Measurements from ENCODE around the gene TRAT1. TPM values are rescaled to one million over a fixed set of nuclear protein-coding genes. Genes with fewer than 3 reads are reported as not detected.

Gene TRAT1
- total RNA-seq, 1 donor from 2014 or later: not detected

GRCh38 chr3:108826309-108827187, 4.0 kb downstream of the TRAT1 start:
- Mint-ChIP-seq H3K4me1 (peaks cover 11% of the 10 kb centered on the region), H3K27me3 (ENCODE audit: low read depth) (no peaks in the 10 kb centered on the region), H3K27ac (ENCODE audit: unreplicated experiment) (no peak overlapping the region), H3K36me3 (ENCODE audit: low read depth) (no peaks in the 10 kb centered on the region), H3K9me3 (no peaks in the 10 kb centered on the region), H3K4me3 (no peak overlapping the region)
- TF ChIP-seq, protein P1, sequence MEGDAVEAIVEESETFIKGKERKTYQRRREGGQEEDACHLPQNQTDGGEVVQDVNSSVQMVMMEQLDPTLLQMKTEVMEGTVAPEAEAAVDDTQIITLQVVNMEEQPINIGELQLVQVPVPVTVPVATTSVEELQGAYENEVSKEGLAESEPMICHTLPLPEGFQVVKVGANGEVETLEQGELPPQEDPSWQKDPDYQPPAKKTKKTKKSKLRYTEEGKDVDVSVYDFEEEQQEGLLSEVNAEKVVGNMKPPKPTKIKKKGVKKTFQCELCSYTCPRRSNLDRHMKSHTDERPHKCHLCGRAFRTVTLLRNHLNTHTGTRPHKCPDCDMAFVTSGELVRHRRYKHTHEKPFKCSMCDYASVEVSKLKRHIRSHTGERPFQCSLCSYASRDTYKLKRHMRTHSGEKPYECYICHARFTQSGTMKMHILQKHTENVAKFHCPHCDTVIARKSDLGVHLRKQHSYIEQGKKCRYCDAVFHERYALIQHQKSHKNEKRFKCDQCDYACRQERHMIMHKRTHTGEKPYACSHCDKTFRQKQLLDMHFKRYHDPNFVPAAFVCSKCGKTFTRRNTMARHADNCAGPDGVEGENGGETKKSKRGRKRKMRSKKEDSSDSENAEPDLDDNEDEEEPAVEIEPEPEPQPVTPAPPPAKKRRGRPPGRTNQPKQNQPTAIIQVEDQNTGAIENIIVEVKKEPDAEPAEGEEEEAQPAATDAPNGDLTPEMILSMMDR (conservative IDR thresholded peaks at IDR 0.05): no peak
- no peak for DNase-seq (ENCODE audit: low read depth, low spot score)

DNA sequence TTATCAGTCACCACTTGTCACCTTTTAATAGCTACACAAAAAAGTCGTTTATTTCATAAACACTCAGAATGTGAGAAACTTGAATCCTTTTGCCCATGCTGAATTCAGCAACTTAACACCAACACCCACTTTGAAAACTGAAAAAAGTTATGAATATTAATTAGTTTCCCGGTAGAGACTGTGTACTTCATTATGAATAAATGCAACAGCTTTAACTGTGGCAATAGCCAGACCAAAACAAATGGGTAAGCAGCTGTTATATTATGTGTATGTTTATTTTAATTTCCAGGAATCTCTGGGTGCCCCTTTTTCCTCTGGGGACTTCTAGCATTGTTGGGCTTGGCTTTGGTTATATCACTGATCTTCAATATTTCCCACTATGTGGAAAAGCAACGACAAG, 7.8 kb downstream of the TRAT1 start:
- Mint-ChIP-seq H3K9me3 (no peaks in the 10 kb centered on the region), H3K27me3 (ENCODE audit: low read depth) (no peaks in the 10 kb centered on the region), H3K4me1 (peaks cover 23% of the 10 kb centered on the region), H3K27ac (ENCODE audit: unreplicated experiment) (no peak overlapping the region), H3K36me3 (ENCODE audit: low read depth) (no peaks in the 10 kb centered on the region), H3K4me3 (no peak overlapping the region)
- no peak for DNase-seq (ENCODE audit: low read depth, low spot score)
- TF ChIP-seq, protein P1 (conservative IDR thresholded peaks at IDR 0.05): no peak

- Mint-ChIP-seq H3K27me3 (ENCODE audit: low read depth) (no peaks in the 10 kb centered on the region), H3K4me1 (peaks cover 26% of the 10 kb centered on the region), H3K36me3 (ENCODE audit: low read depth) (no peaks in the 10 kb centered on the region), H3K9me3 (no peaks in the 10 kb centered on the region), H3K4me3 (no peak overlapping the region), H3K27ac (ENCODE audit: unreplicated experiment) (no peak overlapping the region)
- no peak for DNase-seq (ENCODE audit: low read depth, low spot score)
- TF ChIP-seq, protein P1 (conservative IDR thresholded peaks at IDR 0.05): no peak
Measured at GRCh38 chr3:108830991-108831614, 8.5 kb downstream of the TRAT1 start.

GRCh38 chr3:108833611-108834010, 11.0 kb downstream of the TRAT1 start:
- Mint-ChIP-seq H3K4me3 (no peak overlapping the region), H3K36me3 (ENCODE audit: low read depth) (no peaks in the 10 kb centered on the region), H3K27me3 (ENCODE audit: low read depth) (no peaks in the 10 kb centered on the region), H3K9me3 (no peaks in the 10 kb centered on the region), H3K27ac (ENCODE audit: unreplicated experiment) (no peak overlapping the region), H3K4me1 (peaks cover 26% of the 10 kb centered on the region)
- TF ChIP-seq, protein P1 (conservative IDR thresholded peaks at IDR 0.05): no peak
- no peak for DNase-seq (ENCODE audit: low read depth, low spot score)

GRCh38 chr3:108834551-108834950, 12.0 kb downstream of the TRAT1 start:
- Mint-ChIP-seq H3K4me1 (peaks cover 26% of the 10 kb centered on the region), H3K27me3 (ENCODE audit: low read depth) (no peaks in the 10 kb centered on the region), H3K36me3 (ENCODE audit: low read depth) (no peaks in the 10 kb centered on the region), H3K4me3 (no peak overlapping the region), H3K27ac (ENCODE audit: unreplicated experiment) (no peak overlapping the region), H3K9me3 (no peaks in the 10 kb centered on the region)
- TF ChIP-seq, protein P1 (conservative IDR thresholded peaks at IDR 0.05): no peak
- DNase-seq (ENCODE audit: low read depth, low spot score): no peak
